ENCODE data around the gene EFNA5. TPM values are rescaled to one million over a fixed set of nuclear protein-coding genes. Genes with fewer than 3 reads are reported as not detected.

EFNA5 gene
- total RNA-seq, 1 donor from 2014 or later = 40.9 TPM

DNA sequence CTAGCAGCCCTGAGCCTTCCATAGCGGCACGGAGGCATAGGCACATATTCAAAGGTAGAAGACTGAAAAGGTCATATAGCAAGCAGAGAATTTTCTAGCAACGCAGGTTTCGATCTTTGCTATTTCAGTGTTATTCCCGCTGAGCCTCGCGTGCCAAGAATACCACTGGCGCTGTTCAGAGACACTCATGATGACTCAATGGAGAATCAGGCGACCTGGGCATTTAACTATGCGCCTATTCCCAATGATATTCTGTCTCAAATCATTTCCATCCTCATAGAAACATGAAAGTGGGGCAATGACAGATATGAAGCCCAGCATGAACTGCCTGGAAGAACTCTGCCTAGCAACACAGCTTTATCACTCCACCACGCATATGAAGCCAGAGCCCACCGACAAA is 59.9 kb downstream of the EFNA5 start:
- intact Hi-C loops (cut with DNase I) = no loop called here
- DNase-seq (ENCODE audit: low spot score) = no peak

DNA sequence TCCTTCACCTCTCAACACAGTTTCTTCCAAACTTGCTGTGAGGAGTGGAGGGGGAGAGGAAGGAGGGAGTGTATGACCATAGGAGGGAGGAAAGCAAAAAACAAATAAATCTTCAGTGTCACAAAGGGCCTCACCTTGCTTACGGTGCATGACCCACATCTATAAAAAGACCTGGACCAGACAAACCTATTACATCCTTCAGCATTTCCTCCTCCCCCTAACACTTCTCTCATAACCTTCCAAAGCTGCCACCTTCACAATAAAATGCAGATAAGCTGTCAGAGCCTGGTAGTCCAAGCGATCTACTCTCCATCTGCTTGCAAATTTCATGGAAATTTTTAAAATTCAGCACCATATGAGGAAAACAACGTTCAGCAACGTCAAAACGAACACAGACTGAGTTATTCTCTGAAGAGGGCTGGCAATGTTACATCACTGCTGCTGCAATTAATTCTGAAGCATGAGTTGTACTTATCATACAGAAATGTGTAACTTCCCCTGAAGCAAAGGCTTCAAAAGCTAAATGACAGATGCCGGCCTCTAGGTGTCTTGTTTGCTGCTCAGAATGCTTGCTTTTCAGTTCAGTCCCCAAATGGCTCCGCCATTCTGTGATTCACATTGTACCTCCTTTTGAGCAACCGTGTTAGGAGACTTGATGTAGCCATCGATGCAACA is 62.9 kb downstream of the EFNA5 start:
- intact Hi-C loops (cut with DNase I) = no loop called here
- no peak for DNase-seq (ENCODE audit: low spot score)

DNA sequence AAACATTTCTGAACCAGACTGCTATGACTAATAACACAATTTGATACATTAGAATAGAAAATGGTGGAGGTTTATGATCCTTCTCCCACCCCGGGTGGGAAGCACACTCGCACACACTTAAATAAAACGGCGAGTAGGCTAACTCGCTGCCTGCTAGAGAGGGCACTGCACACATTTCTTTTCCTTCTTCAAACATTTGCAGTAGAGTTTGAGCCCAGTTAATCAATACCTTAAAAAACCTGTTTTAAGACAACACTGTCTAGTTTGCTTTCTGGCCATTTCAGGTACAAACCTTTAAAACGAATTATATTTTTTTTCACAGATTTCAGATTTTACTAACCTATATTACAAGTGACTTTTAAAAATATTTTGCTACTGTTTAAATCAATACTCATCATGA is 63.5 kb downstream of the EFNA5 start:
- intact Hi-C loops (cut with DNase I) = no loop called here
- DNase-seq (ENCODE audit: low spot score) = no peak

DNA sequence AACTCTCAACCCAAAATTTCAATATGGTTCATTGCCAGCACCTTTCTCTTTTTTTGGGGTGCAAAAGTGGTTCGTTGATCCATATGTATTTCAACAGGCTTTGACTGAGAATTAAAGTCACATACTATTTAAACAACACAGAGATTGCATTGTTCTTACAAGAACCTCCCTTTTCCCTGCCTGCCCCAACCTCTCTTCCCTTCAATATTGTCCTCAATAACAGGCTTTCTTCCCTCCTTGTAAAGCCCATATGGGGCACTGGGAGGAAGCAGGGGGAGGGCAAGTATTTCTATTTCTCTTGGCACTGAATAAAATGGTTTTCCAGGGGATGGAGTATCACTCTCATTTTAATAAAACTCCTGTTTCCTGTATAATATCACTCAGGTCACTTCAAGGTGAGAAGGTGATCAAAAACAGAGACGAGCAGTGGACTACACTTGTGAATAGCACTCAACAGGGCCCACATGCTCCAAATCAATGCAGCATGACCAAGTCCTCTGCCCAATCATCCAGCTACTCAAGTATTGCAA is 65.1 kb downstream of the EFNA5 start:
- DNase-seq (ENCODE audit: low spot score) = no peak
- intact Hi-C loops (cut with DNase I) = no loop called here

DNA sequence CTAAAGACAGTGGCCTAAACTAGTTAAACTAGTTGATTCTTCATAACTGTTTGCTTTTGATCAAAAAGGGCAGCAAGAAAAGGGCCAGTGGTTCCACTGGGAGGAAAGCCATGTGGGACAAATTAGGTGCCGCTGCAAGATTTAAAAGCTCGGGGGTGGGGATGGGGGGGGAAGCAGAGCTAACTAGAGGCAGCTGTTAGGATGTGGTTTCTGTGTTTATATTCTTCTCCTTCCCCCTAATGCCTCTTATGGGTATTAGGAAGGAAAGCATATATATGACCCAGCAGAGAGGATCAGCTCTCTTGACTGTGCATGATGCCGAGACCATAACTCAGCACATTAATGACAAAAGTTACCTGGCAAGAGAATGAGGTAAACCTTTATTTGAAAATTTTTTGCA is 65.7 kb downstream of the EFNA5 start:
- no peak for DNase-seq (ENCODE audit: low spot score)
- intact Hi-C loops (cut with DNase I) = no loop called here

DNA sequence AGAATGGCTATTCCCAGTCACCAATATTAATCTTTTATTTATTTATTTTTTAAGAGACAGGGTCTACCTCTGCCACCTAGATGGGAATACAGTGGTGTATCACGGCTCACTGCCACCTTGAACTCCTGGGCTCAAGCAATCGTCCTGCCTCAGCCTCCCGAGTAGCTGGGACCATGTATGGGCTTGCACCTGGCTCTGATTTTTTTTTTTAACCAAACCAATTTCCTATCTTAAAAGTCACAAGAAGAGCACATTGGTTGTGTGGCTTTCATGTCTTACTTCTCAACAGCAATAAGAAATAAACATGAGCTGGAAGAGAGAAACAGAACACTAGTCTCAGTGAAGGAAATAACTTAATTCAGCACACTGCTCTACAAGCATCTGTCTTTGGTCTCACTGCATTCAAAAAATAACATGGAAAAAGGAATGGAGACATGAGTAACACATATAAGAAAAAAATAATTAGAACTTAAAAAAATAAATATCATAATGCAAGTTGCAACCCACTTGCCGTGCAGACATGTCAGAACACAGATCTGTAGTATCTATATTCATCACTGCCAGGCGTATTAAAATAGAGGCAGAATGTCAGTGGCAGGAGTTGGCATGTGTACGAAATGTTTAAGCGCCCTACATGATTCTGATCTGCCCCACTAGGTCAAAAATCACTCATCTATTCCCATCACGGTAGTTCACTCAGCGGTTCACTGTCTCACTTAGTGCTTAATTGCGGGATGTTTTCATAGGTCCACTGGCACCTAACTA is 66.4 kb downstream of the EFNA5 start:
- intact Hi-C loops (cut with DNase I) = no loop called here
- no peak for DNase-seq (ENCODE audit: low spot score)

DNA sequence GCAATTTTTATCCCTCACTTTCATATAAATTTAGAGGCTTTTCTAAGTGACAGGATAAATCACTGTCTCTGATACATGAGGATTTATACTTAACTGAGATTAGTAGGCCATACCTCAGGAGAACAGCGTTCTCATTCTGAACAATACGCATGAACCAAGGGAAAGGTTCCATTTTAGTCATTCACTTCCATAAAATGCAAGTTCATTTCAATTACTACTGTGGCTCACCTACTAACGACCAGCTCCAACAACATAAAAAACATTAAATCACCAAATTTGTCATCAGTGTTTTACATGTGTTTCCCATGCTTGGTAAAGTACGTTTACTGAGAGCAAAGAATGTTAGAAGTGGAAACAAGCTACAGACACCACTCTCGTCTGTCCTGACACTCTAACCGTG is 67.4 kb downstream of the EFNA5 start:
- no peak for DNase-seq (ENCODE audit: low spot score)
- intact Hi-C loops (cut with DNase I) = no loop called here

DNA sequence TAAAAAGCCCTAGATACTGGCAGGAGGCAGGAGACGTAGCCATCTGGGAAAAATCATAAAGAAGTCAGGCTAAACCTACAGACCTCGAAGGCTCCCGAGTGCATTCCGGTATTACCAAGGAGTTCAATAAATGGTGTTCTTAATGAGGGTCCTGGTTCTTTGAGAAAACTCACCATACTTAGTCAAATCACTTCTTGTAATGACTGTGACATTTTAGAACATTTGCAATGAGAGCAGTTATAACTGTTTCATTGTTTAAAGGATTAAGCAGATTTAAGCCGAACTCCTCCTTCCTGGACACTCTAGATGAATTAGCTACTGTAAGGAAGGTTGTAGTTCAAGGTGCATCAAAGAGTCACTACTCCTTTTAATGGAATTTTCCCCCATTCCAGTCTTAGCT is 67.8 kb downstream of the EFNA5 start:
- intact Hi-C loops (cut with DNase I) = no loop called here
- DNase-seq (ENCODE audit: low spot score) = no peak

DNA sequence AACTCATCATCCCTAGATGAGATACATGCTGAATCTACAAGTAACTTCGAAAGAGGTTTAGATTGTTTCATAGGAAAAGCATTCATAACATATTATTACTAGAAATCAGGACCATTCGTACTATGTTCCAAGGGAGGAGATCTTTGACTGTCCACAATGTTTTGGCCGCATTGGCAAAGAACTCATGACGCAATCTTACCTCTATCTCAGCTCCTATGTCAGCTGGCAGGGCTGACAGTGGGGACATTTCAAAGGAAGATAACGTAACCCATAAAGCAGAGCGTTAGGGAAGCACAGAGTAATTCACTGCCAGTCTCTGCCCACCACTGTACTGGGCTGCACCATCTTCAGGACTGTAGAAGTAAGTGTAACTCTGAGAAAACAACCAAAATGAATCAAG is 69.7 kb downstream of the EFNA5 start:
- DNase-seq (ENCODE audit: low spot score) = no peak
- intact Hi-C loops (cut with DNase I) = no loop called here

DNA sequence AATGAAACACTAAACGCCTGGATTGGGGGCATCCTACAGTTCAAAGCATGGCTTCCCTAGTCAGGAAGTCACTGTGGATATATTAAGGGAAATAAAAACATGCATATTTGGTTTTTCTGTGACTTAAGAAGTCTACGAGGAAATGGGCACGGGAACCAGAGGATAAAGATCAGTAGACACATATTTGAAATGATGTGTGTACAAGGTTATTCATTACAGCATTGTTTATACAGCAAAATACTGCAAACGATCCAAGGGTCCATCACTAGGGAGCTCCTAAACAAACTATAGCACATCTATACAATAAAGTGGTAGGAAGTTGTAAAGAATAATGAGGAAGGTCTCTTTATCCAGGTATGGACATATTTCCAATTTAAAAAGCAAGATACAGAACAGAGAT is 71.8 kb downstream of the EFNA5 start:
- intact Hi-C loops (cut with DNase I) = no loop called here
- DNase-seq (ENCODE audit: low spot score) = no peak

DNA sequence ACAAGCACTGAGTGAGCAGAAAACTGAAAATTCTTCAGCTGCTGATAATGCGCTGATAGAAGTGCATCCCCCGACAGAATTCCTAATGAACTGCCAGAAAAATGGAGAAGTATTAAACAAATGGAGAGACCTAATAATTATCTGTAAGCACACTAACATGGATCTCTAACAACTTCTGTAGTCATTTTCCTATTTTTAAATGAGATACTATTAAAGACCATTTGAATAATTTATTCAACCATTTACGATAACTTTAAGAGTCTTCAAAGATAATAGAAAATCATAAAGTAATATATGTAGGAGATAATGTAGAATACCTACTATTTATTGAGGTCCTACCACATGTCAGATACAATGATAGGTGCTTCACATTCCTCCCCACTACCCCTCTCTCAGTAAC is 72.9 kb downstream of the EFNA5 start:
- intact Hi-C loops (cut with DNase I) = no loop called here

DNA sequence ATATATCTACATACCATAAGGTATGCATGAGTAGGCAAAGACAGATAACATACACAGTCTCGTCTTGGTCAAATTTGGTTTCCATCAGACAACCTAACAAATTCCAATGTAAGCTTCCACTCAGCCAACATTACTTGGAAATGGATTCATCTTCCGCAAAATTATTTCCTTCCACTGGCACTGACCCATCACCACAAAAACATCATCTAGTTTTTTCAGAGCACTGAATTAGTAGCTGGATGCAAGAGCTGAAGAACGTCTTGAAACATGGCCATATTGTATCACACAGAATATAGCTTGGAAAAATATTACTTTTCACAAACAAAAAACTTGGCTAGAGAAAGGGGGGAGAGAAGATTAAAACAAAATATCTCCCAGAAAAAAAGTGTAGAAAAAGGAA is 73.5 kb downstream of the EFNA5 start:
- intact Hi-C loops (cut with DNase I) = no loop called here
- no peak for DNase-seq (ENCODE audit: low spot score)

More for the DNA sequence above, 72.9 kb downstream of the EFNA5 start:
- no peak for DNase-seq (ENCODE audit: low spot score)

DNA sequence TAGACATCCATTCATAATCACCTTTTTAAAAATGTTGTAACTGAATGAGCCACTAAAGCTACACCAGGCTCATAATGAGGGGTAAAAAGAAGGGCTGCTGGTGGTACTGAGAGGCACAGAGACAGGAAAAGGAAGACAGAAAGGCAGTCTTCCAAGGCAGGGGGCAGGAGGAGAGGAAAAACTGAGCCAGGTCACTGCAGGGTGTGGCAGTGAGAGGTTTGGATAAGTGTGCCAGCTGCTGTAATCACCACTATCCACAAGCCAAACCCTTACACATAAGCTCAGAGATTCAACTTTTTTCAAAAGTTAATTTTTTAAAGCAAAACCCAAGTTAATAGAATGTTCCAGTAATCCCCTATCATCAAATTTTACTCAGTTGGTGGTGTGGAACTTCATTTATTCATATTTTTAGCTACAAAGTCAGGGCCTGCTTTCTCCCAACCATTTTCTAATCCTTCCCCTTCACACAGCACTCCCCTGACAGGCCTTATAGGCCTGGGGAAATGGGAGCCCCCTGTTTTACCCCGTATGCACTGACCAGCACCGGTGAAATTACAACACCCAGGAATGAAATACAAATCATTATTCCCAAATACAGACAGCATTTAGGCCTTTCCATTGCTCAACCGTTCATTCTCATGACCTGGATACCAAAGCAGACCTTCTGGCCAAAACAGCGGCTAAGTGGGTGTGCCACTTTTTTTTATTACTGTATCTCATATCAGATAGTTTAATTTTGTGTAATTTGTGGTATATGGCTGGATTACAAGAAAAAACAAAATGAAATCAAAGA is 76.3 kb downstream of the EFNA5 start:
- intact Hi-C loops (cut with DNase I) = loop anchor here (5.0 kb wide), 1 partner anchor 73 kb away; no protein-coding TSS in a partner anchor
- no peak for DNase-seq (ENCODE audit: low spot score)

DNA sequence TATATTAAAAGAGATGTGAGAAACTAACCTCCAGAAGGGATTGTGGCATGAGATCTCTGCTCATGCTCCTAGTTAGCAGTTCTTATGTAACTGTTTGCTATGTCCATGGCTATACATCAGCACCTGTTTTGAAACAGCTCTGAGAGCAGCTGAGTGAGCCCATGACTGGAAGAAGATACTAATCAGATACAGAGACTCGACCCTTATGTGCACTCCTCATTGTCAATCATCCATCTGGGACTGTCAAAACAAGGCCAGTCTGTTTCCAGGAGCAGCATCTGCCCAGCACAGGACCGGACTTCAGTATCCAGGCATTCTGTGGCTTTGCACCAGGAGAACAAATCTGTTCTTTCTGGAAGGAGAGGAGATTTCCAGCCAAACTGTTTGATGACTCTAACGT is 77.7 kb downstream of the EFNA5 start:
- intact Hi-C loops (cut with DNase I) = loop anchor here (5.0 kb wide), 1 partner anchor 74 kb away; no protein-coding TSS in a partner anchor

DNA sequence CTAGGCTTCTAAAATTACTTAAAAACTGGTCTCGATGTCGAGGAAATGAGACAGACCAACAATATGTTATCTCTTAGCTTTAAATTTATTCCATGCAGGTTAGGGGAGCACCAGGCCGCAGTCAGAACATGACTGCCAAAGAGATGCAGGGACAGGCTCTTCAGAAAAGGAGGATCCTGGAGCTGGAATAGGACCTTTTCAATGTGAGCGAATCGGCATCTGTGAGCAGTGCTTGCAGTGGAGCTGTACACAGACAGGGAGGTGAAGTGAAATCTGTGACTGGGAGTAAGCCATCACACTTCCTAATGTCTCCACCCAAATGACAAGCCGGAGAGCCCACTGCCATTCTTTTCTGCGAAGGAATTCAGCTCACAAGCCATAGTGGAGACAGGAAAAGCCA is 78.2 kb downstream of the EFNA5 start:
- intact Hi-C loops (cut with DNase I) = loop anchor here (5.0 kb wide), 1 partner anchor 75 kb away; no protein-coding TSS in a partner anchor
- DNase-seq (ENCODE audit: low spot score) = no peak

More for the DNA sequence above, 77.7 kb downstream of the EFNA5 start:
- no peak for DNase-seq (ENCODE audit: low spot score)

DNA sequence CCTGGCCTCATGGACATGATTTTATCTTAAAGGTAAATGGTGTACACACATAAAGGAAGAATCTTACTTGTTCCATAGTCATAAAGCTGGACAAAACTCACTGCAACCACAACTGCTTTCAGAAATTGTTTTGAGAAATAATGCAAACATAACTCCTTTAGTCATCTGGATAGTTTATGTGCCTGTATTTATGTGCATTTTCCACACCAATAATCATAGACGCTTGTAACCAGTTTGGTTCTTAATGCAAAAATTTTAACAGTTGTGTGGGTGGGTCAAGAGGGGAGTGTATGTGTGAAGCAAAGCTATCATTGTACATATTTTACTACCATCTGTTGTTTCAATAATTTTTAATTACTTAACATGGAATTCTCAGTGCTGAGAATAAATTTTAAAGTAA is 80.1 kb downstream of the EFNA5 start:
- intact Hi-C loops (cut with DNase I) = loop anchor here (5.0 kb wide), 1 partner anchor 77 kb away; no protein-coding TSS in a partner anchor
- DNase-seq (ENCODE audit: low spot score) = no peak

DNA sequence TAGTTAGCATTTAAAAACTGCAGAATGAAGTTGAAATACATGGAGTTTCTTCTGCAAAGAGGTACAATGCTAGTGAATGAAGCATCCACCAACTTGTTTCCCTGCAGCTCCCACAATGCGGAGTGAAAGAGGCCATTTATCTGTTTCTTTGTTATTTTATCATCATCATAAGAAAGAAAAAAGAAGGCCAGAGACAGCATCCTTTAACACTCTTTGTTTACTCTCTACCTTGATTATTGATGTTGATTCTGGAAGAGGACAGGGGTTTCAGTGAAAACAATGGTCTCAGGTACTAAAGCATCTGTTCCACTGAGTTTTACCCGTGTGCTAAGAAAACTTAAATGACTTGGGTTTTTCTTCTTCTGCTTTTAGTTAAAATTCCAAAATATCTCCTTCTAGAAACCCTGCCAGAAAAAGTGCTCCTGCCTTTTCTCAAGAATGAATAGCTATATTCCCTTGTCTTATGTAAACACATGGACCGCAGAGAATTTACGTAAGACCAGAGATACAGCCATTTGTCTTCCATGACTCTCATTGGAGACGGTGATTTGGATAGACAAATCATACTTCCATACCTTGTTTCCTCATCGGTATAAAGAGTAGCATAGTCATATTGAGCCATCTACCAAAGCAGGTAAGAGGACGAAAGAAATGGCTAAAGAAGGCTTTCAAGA is 81.1 kb downstream of the EFNA5 start:
- intact Hi-C loops (cut with DNase I) = loop anchor here (5.0 to 10.0 kb wide), 2 partner anchors 78 to 645 kb away; no protein-coding TSS in a partner anchor
- no peak for DNase-seq (ENCODE audit: low spot score)

DNA sequence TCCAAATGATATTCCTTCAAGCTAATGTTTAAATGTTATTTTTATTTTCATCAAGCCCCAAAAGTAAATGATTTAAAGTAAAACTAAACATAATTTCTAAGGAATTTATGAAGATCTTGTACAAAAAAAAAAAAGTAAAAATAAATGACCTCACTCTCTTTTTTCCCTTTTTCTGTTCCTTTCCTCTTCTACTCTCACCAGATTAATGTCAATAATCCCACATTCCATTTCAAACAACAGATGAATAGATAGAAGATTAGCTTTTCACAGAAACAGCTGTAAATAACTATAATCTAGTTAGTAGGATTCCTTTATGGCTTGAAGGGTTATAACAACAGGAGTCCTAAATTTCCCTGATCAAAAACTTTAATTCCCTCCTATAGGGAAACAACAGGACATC is 88.1 kb downstream of the EFNA5 start:
- intact Hi-C loops (cut with DNase I) = loop anchor here (10.0 kb wide), 1 partner anchor 638 kb away; no protein-coding TSS in a partner anchor
- DNase-seq (ENCODE audit: low spot score) = no peak

Data from cardiac septum (tissue), 1 donor.